Neural progenitor cell (in vitro differentiated cells): ENCODE measurements around the gene KRTAP19-6. TPM values are rescaled to one million over a fixed set of nuclear protein-coding genes. Genes with fewer than 3 reads are reported as not detected.

Source experiments
- DNase-seq: peaks from one replicate; pipeline ENCODE4 v3.0.0-alpha.2; 2016; ENCODE audit warnings: low spot score
- H2AFZ ChIP-seq: fragments of 200-600 bp; sonication (generic); replicated peaks from 2 replicates; pipeline ENCODE4 v1.6.1; 2016; ENCODE audit warnings: antibody characterized with exemption
- H3F3A ChIP-seq: fragments of 200-600 bp; sonication (generic); 2 replicates; pipeline ENCODE4 v1.6.1; 2016; ENCODE audit warnings: antibody characterized with exemption, low read depth
- H3K27ac ChIP-seq: fragments of 200-600 bp; sonication (generic); 2 replicates; pipeline ENCODE4 v1.5.1; 2016; ENCODE audit warnings: mild to moderate bottlenecking
- H3K27me3 ChIP-seq: fragments of 200-600 bp; sonication (generic); 2 replicates; pipeline ENCODE4 v1.6.1; 2016; ENCODE audit warnings: mild to moderate bottlenecking, moderate library complexity
- H3K36me3 ChIP-seq: fragments of 200-600 bp; sonication (generic); 2 replicates; pipeline ENCODE4 v1.5.1; 2016
- H3K4me1 ChIP-seq: fragments of 200-600 bp; sonication (generic); 2 replicates; pipeline ENCODE4 v1.6.1; 2016; ENCODE audit warnings: mixed run types
- H3K4me2 ChIP-seq: fragments of 200-600 bp; sonication (generic); 2 replicates; pipeline ENCODE4 v1.6.1; 2016
- H3K4me3 ChIP-seq: fragments of 200-600 bp; sonication (generic); 2 replicates; pipeline ENCODE4 v1.5.1; 2016
- H3K79me2 ChIP-seq: fragments of 200-600 bp; sonication (generic); 2 replicates; pipeline ENCODE4 v1.6.1; 2016; ENCODE audit warnings: low read depth
- H3K9ac ChIP-seq: fragments of 200-600 bp; sonication (generic); 2 replicates; pipeline ENCODE4 v1.6.1; 2016
- H3K9me3 ChIP-seq: fragments of 200-600 bp; sonication (generic); 2 replicates; pipeline ENCODE4 v1.5.1; 2016; ENCODE audit warnings: low read depth
- H4K20me1 ChIP-seq: fragments of 200-600 bp; sonication (generic); 2 replicates; pipeline ENCODE4 v1.6.1; 2016; ENCODE audit warnings: low read depth
- H3K27ac Mint-ChIP-seq: 3 replicates; pipeline ENCODE4 v1.8.0; 2021; ENCODE audit warnings: mixed read lengths
- H3K27me3 Mint-ChIP-seq: 2 replicates; pipeline ENCODE4 v1.8.0; 2022; ENCODE audit warnings: low read depth, mild to moderate bottlenecking, inconsistent platforms, moderate library complexity, mixed read lengths; ENCODE audit not compliant: insufficient read depth
- H3K36me3 Mint-ChIP-seq: 3 replicates; pipeline ENCODE4 v1.8.0; 2021; ENCODE audit warnings: mixed read lengths
- H3K4me1 Mint-ChIP-seq: 3 replicates; pipeline ENCODE4 v1.8.0; 2021; ENCODE audit warnings: mixed read lengths
- H3K4me3 Mint-ChIP-seq: 3 replicates; pipeline ENCODE4 v1.8.0; 2021; ENCODE audit warnings: mild to moderate bottlenecking, moderate library complexity, mixed read lengths
- H3K9me3 Mint-ChIP-seq: 3 replicates; pipeline ENCODE4 v1.8.0; 2020; ENCODE audit warnings: mixed read lengths
- EZH2 ChIP-seq: fragments of 200-600 bp; sonication (generic); IDR thresholded peaks from 2 replicates; pipeline ENCODE4 v1.6.1; 2017; ENCODE audit warnings: antibody characterized with exemption, mild to moderate bottlenecking, moderate library complexity
- EZH2phosphoT487 ChIP-seq: fragments of 200-600 bp; sonication (generic); IDR thresholded peaks from 2 replicates; pipeline ENCODE4 v1.6.1; 2017; ENCODE audit warnings: antibody characterized with exemption
- small RNA-seq: library from RNA; depleted of rRNA; stranded (forward); fragments of <200 nt; gene quantifications from one replicate; pipeline ENCODE3, GENCODE V24; 2015
- total RNA-seq: library from RNA; depleted of rRNA; stranded (reverse); fragments of >200 nt; gene quantifications from 2 replicates; pipeline ENCODE4 v1.2.3, GENCODE V29; 2015; ENCODE audit warnings: low replicate concordance
- TF ChIP-seq, protein P1 (sequence below): fragments of 200-600 bp; sonication (generic); IDR thresholded peaks from 2 replicates; pipeline ENCODE4 v1.5.1; 2017; ENCODE audit warnings: antibody characterized with exemption, mild to moderate bottlenecking

Gene KRTAP19-6
- total RNA-seq, 1 donor from 2014 or later, result not detected

GRCh38 chr21:30502041-30502440 is 39.6 kb downstream of the KRTAP19-6 start, which contains the start of gene KRTAP19-5:
KRTAP19-5 (minus strand) TSS chr21:30502141; CDS start chr21:30502090, 51 bp downstream.
- H2AFZ ChIP-seq, result no peak within 1 kb of the TSS
- no peaks in the 10 kb centered on the region for H3K9me3 Mint-ChIP-seq
- H3F3A ChIP-seq, result no peaks in the 10 kb centered on the region
- peaks cover 3% of the 10 kb centered on the region for H3K27me3 Mint-ChIP-seq
- H3K36me3 Mint-ChIP-seq, result no peaks in the 10 kb centered on the region
- no peak within 1 kb of the TSS for H3K4me3 Mint-ChIP-seq
- peaks cover 6% of the 10 kb centered on the region for H3K9me3 ChIP-seq
- peaks cover 6% of the 10 kb centered on the region for H3K4me1 Mint-ChIP-seq
- no peak within 1 kb of the TSS for H3K4me2 ChIP-seq
- DNase-seq, result no peak
- H3K79me2 ChIP-seq, result no peaks in the 10 kb centered on the region
- H3K4me1 ChIP-seq, result no peaks in the 10 kb centered on the region
- H4K20me1 ChIP-seq, result no peaks in the 10 kb centered on the region
- no peak within 1 kb of the TSS for H3K27ac ChIP-seq
- H3K4me3 ChIP-seq, result no peak within 1 kb of the TSS
- H3K27me3 ChIP-seq, result no peaks in the 10 kb centered on the region
- H3K27ac Mint-ChIP-seq, result no peak within 1 kb of the TSS
- TF ChIP-seq EZH2phosphoT487 (no peak), EZH2 (no peak)
- TF ChIP-seq, protein P1, sequence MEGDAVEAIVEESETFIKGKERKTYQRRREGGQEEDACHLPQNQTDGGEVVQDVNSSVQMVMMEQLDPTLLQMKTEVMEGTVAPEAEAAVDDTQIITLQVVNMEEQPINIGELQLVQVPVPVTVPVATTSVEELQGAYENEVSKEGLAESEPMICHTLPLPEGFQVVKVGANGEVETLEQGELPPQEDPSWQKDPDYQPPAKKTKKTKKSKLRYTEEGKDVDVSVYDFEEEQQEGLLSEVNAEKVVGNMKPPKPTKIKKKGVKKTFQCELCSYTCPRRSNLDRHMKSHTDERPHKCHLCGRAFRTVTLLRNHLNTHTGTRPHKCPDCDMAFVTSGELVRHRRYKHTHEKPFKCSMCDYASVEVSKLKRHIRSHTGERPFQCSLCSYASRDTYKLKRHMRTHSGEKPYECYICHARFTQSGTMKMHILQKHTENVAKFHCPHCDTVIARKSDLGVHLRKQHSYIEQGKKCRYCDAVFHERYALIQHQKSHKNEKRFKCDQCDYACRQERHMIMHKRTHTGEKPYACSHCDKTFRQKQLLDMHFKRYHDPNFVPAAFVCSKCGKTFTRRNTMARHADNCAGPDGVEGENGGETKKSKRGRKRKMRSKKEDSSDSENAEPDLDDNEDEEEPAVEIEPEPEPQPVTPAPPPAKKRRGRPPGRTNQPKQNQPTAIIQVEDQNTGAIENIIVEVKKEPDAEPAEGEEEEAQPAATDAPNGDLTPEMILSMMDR, result no peak
- no peaks in the 10 kb centered on the region for H3K36me3 ChIP-seq
- H3K9ac ChIP-seq, result no peak within 1 kb of the TSS

- no peak for DNase-seq
- no peaks in the 10 kb centered on the region for H3F3A ChIP-seq
- H3K4me3 ChIP-seq, result no peak within 1 kb of the TSS
- H3K36me3 Mint-ChIP-seq, result no peaks in the 10 kb centered on the region
- TF ChIP-seq EZH2 (no peak), EZH2phosphoT487 (no peak)
- TF ChIP-seq, protein P1, result no peak
- H3K4me1 Mint-ChIP-seq, result peaks cover 9% of the 10 kb centered on the region
- no peak within 1 kb of the TSS for H3K27ac ChIP-seq
- no peaks in the 10 kb centered on the region for H3K9me3 Mint-ChIP-seq
- H3K36me3 ChIP-seq, result no peaks in the 10 kb centered on the region
- H3K27ac Mint-ChIP-seq, result no peak within 1 kb of the TSS
- H3K9me3 ChIP-seq, result peaks cover 6% of the 10 kb centered on the region
- no peak within 1 kb of the TSS for H2AFZ ChIP-seq
- H3K27me3 Mint-ChIP-seq, result no peaks in the 10 kb centered on the region
- H3K79me2 ChIP-seq, result no peaks in the 10 kb centered on the region
- no peaks in the 10 kb centered on the region for H3K27me3 ChIP-seq
- H3K4me1 ChIP-seq, result no peaks in the 10 kb centered on the region
- no peaks in the 10 kb centered on the region for H4K20me1 ChIP-seq
- H3K9ac ChIP-seq, result no peak within 1 kb of the TSS
- no peak within 1 kb of the TSS for H3K4me2 ChIP-seq
- H3K4me3 Mint-ChIP-seq, result no peak within 1 kb of the TSS
Measured at GRCh38 chr21:30497065-30497464, 44.6 kb downstream of the KRTAP19-6 start, which contains the start of gene KRTAP19-4. KRTAP19-4 (minus strand) TSS chr21:30497165; CDS start chr21:30497110, 55 bp downstream.

DNA sequence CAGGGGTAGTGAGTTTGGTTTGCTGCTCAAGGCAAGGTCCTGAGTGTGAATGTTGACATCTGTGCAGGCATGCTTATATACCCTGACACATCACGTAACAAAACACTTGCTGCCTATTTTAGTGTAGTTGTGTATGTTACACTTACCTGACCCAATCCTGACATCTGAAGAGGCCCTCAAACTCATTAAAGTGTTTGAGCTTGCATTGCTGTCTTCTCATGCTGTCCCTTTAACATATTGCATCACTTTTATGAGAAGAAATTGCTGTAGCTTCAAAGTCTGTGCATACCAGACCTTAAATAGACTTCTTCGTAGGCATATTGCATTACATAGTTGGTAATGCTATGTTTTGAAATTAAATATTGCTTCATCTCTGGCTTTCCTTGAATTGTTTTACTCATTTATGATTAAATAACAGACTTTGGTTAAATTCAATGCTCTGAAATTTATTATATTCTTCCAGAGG is 49.7 kb downstream of the KRTAP19-6 start, which contains the start of gene KRTAP19-3:
TSS of gene KRTAP19-3 (minus strand) at position 51 of the 466 bp plus-strand sequence. CDS start 56 bp downstream, outside the sequence.
- H3F3A ChIP-seq, result no peaks in the 10 kb centered on the region
- H3K9me3 Mint-ChIP-seq, result peaks cover 5% of the 10 kb centered on the region
- no peaks in the 10 kb centered on the region for H3K9me3 ChIP-seq
- no peaks in the 10 kb centered on the region for H3K27me3 ChIP-seq
- H3K4me2 ChIP-seq, result no peak within 1 kb of the TSS
- H2AFZ ChIP-seq, result no peak within 1 kb of the TSS
- no peak within 1 kb of the TSS for H3K9ac ChIP-seq
- no peak within 1 kb of the TSS for H3K4me3 ChIP-seq
- H3K79me2 ChIP-seq, result no peaks in the 10 kb centered on the region
- H3K4me3 Mint-ChIP-seq, result no peak within 1 kb of the TSS
- no peak for DNase-seq
- H4K20me1 ChIP-seq, result no peaks in the 10 kb centered on the region
- H3K27me3 Mint-ChIP-seq, result no peaks in the 10 kb centered on the region
- no peaks in the 10 kb centered on the region for H3K4me1 ChIP-seq
- H3K27ac ChIP-seq, result no peak within 1 kb of the TSS
- H3K36me3 ChIP-seq, result no peaks in the 10 kb centered on the region
- H3K36me3 Mint-ChIP-seq, result peaks cover 2% of the 10 kb centered on the region
- no peak for TF ChIP-seq EZH2phosphoT487
- TF ChIP-seq, protein P1, result no peak
- peaks cover 2% of the 10 kb centered on the region for H3K4me1 Mint-ChIP-seq
- H3K27ac Mint-ChIP-seq, result no peak within 1 kb of the TSS

Small RNA genes lying within 50 kb of the gene (small RNA-seq; reads per million reads assigned to genes)
- gene AP000567.1, result not detected
- not detected for gene KRTAP19-10P
- gene KRTAP19-11P, result not detected
- not detected for gene KRTAP19-9P
- gene KRTAP22-2, result not detected

Other genes with a start within 250 kb of the KRTAP19-6 start
- gene KRTAP26-1, start 221.5 kb downstream of the KRTAP19-6 start, total RNA-seq, result not detected in 2 replicates
- not detected in 2 replicates for gene KRTAP27-1, start 204.2 kb downstream of the KRTAP19-6 start, total RNA-seq
- gene KRTAP23-1, start 193.3 kb downstream of the KRTAP19-6 start, total RNA-seq, result not detected in 2 replicates
- gene KRTAP13-2, start 169.6 kb downstream of the KRTAP19-6 start, total RNA-seq, result not detected in 2 replicates
- not detected in 2 replicates for gene KRTAP13-1, start 145.8 kb downstream of the KRTAP19-6 start, total RNA-seq
- gene KRTAP13-3, start 115.9 kb downstream of the KRTAP19-6 start, total RNA-seq, result not detected in 2 replicates
- not detected in 2 replicates for gene KRTAP13-4, start 111.6 kb downstream of the KRTAP19-6 start, total RNA-seq
- not detected in 2 replicates for gene KRTAP15-1, start 101.6 kb downstream of the KRTAP19-6 start, total RNA-seq
- not detected in 2 replicates for gene KRTAP19-1, start 61.5 kb downstream of the KRTAP19-6 start, total RNA-seq
- not detected in 2 replicates for gene KRTAP19-2, start 54.4 kb downstream of the KRTAP19-6 start, total RNA-seq
- gene KRTAP19-3, start 49.9 kb downstream of the KRTAP19-6 start, total RNA-seq, result not detected in 2 replicates
- not detected in 2 replicates for gene KRTAP19-4, start 44.7 kb downstream of the KRTAP19-6 start, total RNA-seq
- not detected in 2 replicates for gene KRTAP19-5, start 39.7 kb downstream of the KRTAP19-6 start, total RNA-seq
- gene KRTAP19-7, start 19.4 kb upstream of the KRTAP19-6 start, total RNA-seq, result not detected in 2 replicates
- not detected in 2 replicates for gene KRTAP22-2, start 48.5 kb upstream of the KRTAP19-6 start, total RNA-seq
- gene KRTAP6-3, start 50.6 kb upstream of the KRTAP19-6 start, total RNA-seq, result not detected in 2 replicates
- not detected in 2 replicates for gene KRTAP6-2, start 57.0 kb upstream of the KRTAP19-6 start, total RNA-seq
- gene KRTAP22-1, start 59.2 kb upstream of the KRTAP19-6 start, total RNA-seq, result not detected in 2 replicates
- not detected in 2 replicates for gene KRTAP6-1, start 72.1 kb upstream of the KRTAP19-6 start, total RNA-seq
- not detected in 2 replicates for gene KRTAP20-1, start 74.6 kb upstream of the KRTAP19-6 start, total RNA-seq
- gene KRTAP20-4, start 78.8 kb upstream of the KRTAP19-6 start, total RNA-seq, result not detected in 2 replicates
- not detected in 2 replicates for gene KRTAP20-2, start 93.3 kb upstream of the KRTAP19-6 start, total RNA-seq
- gene KRTAP20-3, start 101.0 kb upstream of the KRTAP19-6 start, total RNA-seq, result not detected in 2 replicates
- gene KRTAP21-3, start 176.9 kb upstream of the KRTAP19-6 start, total RNA-seq, result not detected in 2 replicates
- not detected in 2 replicates for gene KRTAP21-2, start 205.4 kb upstream of the KRTAP19-6 start, total RNA-seq
- gene KRTAP21-1, start 213.6 kb upstream of the KRTAP19-6 start, total RNA-seq, result not detected in 2 replicates